Keratinocyte (primary cell): Measurements from ENCODE around the gene CDH13. TPM values are rescaled to one million over a fixed set of nuclear protein-coding genes. Genes with fewer than 3 reads are reported as not detected.

ENCODE experiments used
- DNase-seq: peaks from one replicate; pipeline ENCODE4 v3.0.0-alpha.2; 2011; ENCODE audit warnings: low read depth, missing footprints, low spot score
- FAIRE-seq: peaks from 2 replicates; lab custom pipeline; 2011; peaks lifted over from hg19 to GRCh38; lab: Jason Lieb, UNC
- H2AFZ ChIP-seq: 2 replicates; pipeline ENCODE4 v1.6.0; 2012; ENCODE audit warnings: low read length, control low read depth, inconsistent platforms; ENCODE audit not compliant: control insufficient read depth
- H3K27ac ChIP-seq: 2 replicates; pipeline ENCODE4 v1.5.1; 2011; ENCODE audit warnings: low read length; ENCODE audit not compliant: control insufficient read depth, insufficient read depth
- H3K27me3 ChIP-seq: 3 replicates; pipeline ENCODE4 v1.6.0; 2011; ENCODE audit warnings: low read length; ENCODE audit not compliant: control insufficient read depth, insufficient read depth; ENCODE audit errors: extremely low read depth
- H3K36me3 ChIP-seq, 2 experiments: 2 replicates in 1 of 2; 3 replicates in 1 of 2; pipeline ENCODE4 v1.5.1; 2011; ENCODE audit warnings: low read length in 2 of 2, mild to moderate bottlenecking in 1 of 2; ENCODE audit not compliant: control insufficient read depth in 2 of 2, insufficient read depth in 2 of 2; ENCODE audit errors: extremely low read depth in 1 of 2
- H3K4me1 ChIP-seq: 3 replicates; pipeline ENCODE4 v1.5.1; 2011; ENCODE audit warnings: low read length; ENCODE audit not compliant: control insufficient read depth, insufficient read depth; ENCODE audit errors: extremely low read depth
- H3K4me2 ChIP-seq: 3 replicates; pipeline ENCODE4 v1.6.0; 2011; ENCODE audit warnings: low read depth, low read length; ENCODE audit not compliant: control insufficient read depth, insufficient read depth; ENCODE audit errors: extremely low read depth
- H3K4me3 ChIP-seq, 3 experiments: fragments of 200-600 bp in 1 of 3; sonication (generic) in 1 of 3; 2 replicates in 2 of 3; 3 replicates in 1 of 3; pipeline ENCODE4 v1.5.1; 2011 to 2016; ENCODE audit warnings: low read length in 3 of 3, mild to moderate bottlenecking in 3 of 3, control low read depth in 2 of 3, inconsistent platforms in 1 of 3, low read depth in 1 of 3, mixed read lengths in 1 of 3, mixed run types in 1 of 3, moderate library complexity in 1 of 3; ENCODE audit not compliant: control insufficient read depth in 2 of 3, insufficient read depth in 2 of 3; ENCODE audit errors: extremely low read depth in 1 of 3
- H3K79me2 ChIP-seq: 2 replicates; pipeline ENCODE4 v1.6.0; 2012; ENCODE audit warnings: low read length; ENCODE audit not compliant: control insufficient read depth, insufficient read depth
- H3K9ac ChIP-seq: 3 replicates; pipeline ENCODE4 v1.6.0; 2011; ENCODE audit warnings: low read length; ENCODE audit not compliant: control insufficient read depth, insufficient read depth; ENCODE audit errors: extremely low read depth
- H3K9me1 ChIP-seq: 3 replicates; pipeline ENCODE4 v1.6.0; 2011; ENCODE audit warnings: low read length; ENCODE audit not compliant: control insufficient read depth, insufficient read depth; ENCODE audit errors: extremely low read depth
- H3K9me3 ChIP-seq: 2 replicates; pipeline ENCODE4 v1.5.1; 2012; ENCODE audit warnings: low read depth, low read length; ENCODE audit not compliant: control insufficient read depth
- H4K20me1 ChIP-seq: 3 replicates; pipeline ENCODE4 v1.6.0; 2011; ENCODE audit warnings: low read length; ENCODE audit not compliant: control insufficient read depth, insufficient read depth; ENCODE audit errors: extremely low read depth
- EZH2 ChIP-seq: IDR thresholded peaks from one replicate; pipeline ENCODE4 v1.6.1; 2012; ENCODE audit warnings: inconsistent platforms, mild to moderate bottlenecking, low read length, moderate library complexity
- dilution Hi-C: fragments of 300-500 bp; cut with MboI; formaldehyde crosslinking; loops from one replicate; pipeline ENCODE4 v1.7.0; 2020; ENCODE audit warnings: low sequenced_read_pairs; ENCODE audit not compliant: extremely low pct_ligation_motif_present
- polyA plus RNA-seq, 5 experiments: library from polyadenylated mRNA; depleted of rRNA in 3 of 5; stranded (reverse) in 3 of 5; stranded (forward) in 1 of 5; unstranded in 1 of 5; fragments of >200 nt; gene quantifications; 1 replicate in 1 of 5; 2 replicates in 3 of 5; 3 replicates in 1 of 5; pipeline versions ENCODE4 v1.2.1 to v1.2.3, GENCODE V29; 2011 to 2012; ENCODE audit warnings: missing spikeins in 2 of 5, low read depth in 1 of 5, low replicate concordance in 1 of 5
- TF ChIP-seq, protein P1 (sequence below), 3 experiments: IDR thresholded peaks in 1 of 3; conservative IDR thresholded peaks in 1 of 3; optimal IDR thresholded peaks in 1 of 3; 2 replicates in 2 of 3; 3 replicates in 1 of 3; pipeline versions ENCODE3 to v1.5.1; 2011; ENCODE audit warnings: low read length in 3 of 3, mild to moderate bottlenecking in 3 of 3, moderate library complexity in 2 of 3, control low read depth in 1 of 3, inconsistent platforms in 1 of 3; ENCODE audit not compliant: insufficient read depth in 2 of 3; ENCODE audit errors: extremely low read depth in 1 of 3

Gene CDH13
- polyA plus RNA-seq, 1 donor (not counting 4 experiments of a cell fraction or from before 2014, with no cell fraction given): 111 TPM

DNA sequence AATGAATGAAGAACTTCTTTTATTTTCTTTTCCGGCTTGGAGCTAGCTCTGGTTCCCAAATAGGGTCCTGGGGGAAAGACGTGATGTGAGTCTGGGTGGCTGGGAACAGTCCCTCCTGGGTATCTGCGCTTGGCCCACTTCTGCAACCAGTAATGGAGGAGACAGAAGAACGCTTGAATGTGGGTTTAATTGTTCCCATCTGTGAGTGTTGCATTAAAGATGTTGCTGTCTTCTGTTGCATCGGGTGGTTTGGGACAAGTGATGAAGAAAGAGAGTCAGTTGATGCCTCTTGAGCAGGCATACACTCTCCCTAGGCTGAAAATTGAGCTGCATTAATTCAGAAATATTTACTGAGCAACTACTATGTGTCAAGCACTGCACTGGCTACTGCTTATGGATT is 511.1 kb downstream of the CDH13 start:
- no peak overlapping the region for H3K4me3 ChIP-seq
- H3K27me3 ChIP-seq: no peaks in the 10 kb centered on the region
- no peaks in the 10 kb centered on the region for H3K9me3 ChIP-seq
- DNase-seq (no peak), FAIRE-seq (no peak)
- H4K20me1 ChIP-seq: no peaks in the 10 kb centered on the region
- H3K4me1 ChIP-seq: no peaks in the 10 kb centered on the region
- H2AFZ ChIP-seq: no peak overlapping the region
- H3K4me2 ChIP-seq: no peak overlapping the region
- no peak overlapping the region for H3K27ac ChIP-seq
- H3K9ac ChIP-seq: no peak overlapping the region
- no peaks in the 10 kb centered on the region for H3K79me2 ChIP-seq
- no peak for TF ChIP-seq EZH2
- TF ChIP-seq, protein P1, sequence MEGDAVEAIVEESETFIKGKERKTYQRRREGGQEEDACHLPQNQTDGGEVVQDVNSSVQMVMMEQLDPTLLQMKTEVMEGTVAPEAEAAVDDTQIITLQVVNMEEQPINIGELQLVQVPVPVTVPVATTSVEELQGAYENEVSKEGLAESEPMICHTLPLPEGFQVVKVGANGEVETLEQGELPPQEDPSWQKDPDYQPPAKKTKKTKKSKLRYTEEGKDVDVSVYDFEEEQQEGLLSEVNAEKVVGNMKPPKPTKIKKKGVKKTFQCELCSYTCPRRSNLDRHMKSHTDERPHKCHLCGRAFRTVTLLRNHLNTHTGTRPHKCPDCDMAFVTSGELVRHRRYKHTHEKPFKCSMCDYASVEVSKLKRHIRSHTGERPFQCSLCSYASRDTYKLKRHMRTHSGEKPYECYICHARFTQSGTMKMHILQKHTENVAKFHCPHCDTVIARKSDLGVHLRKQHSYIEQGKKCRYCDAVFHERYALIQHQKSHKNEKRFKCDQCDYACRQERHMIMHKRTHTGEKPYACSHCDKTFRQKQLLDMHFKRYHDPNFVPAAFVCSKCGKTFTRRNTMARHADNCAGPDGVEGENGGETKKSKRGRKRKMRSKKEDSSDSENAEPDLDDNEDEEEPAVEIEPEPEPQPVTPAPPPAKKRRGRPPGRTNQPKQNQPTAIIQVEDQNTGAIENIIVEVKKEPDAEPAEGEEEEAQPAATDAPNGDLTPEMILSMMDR (optimal IDR thresholded peaks at IDR 0.05 in 1 of 3, IDR thresholded peaks at IDR 0.05 in 1 of 3, conservative IDR thresholded peaks at IDR 0.05 in 1 of 3; ENCODE audit: extremely low read depth in 1 of 3, insufficient read depth in 2 of 3, low read length in 3 of 3): no peak
- no peaks in the 10 kb centered on the region for H3K9me1 ChIP-seq
- dilution Hi-C loops: no loop called here
- H3K36me3 ChIP-seq: peaks cover 2 to 3% of the 10 kb centered on the region in 2 experiments

DNA sequence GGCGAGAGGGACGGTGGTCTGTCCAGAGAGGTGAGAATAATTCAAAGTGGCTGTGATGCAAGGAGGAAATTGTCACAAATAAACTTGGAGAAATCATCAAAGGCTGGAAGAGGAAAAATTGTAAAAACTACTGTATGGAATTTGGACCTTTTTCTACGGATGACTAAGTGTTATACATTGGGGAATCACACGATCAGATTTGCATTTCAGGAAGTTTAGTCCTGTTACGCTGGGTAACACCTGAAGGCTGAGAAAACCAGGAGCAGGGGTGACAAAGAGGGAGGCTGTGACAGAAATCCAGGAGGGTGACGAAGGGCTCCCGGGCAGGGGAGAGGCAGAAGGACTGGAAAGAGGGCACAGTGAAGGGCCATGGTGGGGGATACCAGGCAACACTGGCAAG is 511.7 kb downstream of the CDH13 start:
- H3K79me2 ChIP-seq: no peaks in the 10 kb centered on the region
- dilution Hi-C loops: no loop called here
- TF ChIP-seq, protein P1 (optimal IDR thresholded peaks at IDR 0.05 in 1 of 3, IDR thresholded peaks at IDR 0.05 in 1 of 3, conservative IDR thresholded peaks at IDR 0.05 in 1 of 3; ENCODE audit: extremely low read depth in 1 of 3, insufficient read depth in 2 of 3, low read length in 3 of 3): no peak
- no peak for TF ChIP-seq EZH2
- H3K27ac ChIP-seq: no peak overlapping the region
- H3K4me2 ChIP-seq: no peak overlapping the region
- H3K9me1 ChIP-seq: no peaks in the 10 kb centered on the region
- H3K36me3 ChIP-seq: peaks cover 2 to 3% of the 10 kb centered on the region in 2 experiments
- no peaks in the 10 kb centered on the region for H3K27me3 ChIP-seq
- H3K4me1 ChIP-seq: no peaks in the 10 kb centered on the region
- DNase-seq: no peak
- no peak overlapping the region for H2AFZ ChIP-seq
- no peak overlapping the region for H3K9ac ChIP-seq
- H4K20me1 ChIP-seq: no peaks in the 10 kb centered on the region
- no peaks in the 10 kb centered on the region for H3K9me3 ChIP-seq
- no peak for FAIRE-seq
- H3K4me3 ChIP-seq: no peak overlapping the region
